ENCODE results near the gene ENOX1.
"Not testable (repeated sequence)": the region's sequence is repeated elsewhere in the genome, so short reads cannot be mapped to it uniquely, and the experiment has no call there.

DNA sequence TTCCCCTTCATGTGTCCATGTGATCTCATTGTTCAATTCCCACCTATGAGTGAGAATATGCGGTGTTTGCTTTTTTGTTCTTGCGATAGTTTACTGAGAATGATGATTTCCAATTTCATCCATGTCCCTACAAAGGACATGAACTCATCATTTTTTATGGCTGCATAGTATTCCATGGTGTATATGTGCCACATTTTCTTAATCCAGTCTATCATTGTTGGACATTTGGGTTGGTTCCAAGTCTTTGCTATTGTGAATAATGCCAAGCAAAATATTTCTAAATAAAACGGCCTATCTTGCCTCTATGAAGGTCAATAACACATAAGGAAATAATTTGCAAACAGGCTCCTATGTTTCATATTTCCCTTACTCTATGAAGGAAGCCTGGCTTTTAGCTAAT lies 435.2 kb downstream of the ENOX1 start:
- TF ChIP-seq POLR2A (IDR thresholded peaks at IDR 0.05; ENCODE audit: low read depth, low read length); POLR2AphosphoS5 (IDR thresholded peaks at IDR 0.05; ENCODE audit: insufficient read depth, low read depth, low read length); EZH2 (IDR thresholded peaks at IDR 0.05; ENCODE audit: borderline replicate concordance, low read depth, low read length, severe bottlenecking); JUN (IDR thresholded peaks at IDR 0.05; ENCODE audit: borderline replicate concordance, insufficient read depth, insufficient read length, low read depth): not testable (repeated sequence)
- TF ChIP-seq, protein P1, sequence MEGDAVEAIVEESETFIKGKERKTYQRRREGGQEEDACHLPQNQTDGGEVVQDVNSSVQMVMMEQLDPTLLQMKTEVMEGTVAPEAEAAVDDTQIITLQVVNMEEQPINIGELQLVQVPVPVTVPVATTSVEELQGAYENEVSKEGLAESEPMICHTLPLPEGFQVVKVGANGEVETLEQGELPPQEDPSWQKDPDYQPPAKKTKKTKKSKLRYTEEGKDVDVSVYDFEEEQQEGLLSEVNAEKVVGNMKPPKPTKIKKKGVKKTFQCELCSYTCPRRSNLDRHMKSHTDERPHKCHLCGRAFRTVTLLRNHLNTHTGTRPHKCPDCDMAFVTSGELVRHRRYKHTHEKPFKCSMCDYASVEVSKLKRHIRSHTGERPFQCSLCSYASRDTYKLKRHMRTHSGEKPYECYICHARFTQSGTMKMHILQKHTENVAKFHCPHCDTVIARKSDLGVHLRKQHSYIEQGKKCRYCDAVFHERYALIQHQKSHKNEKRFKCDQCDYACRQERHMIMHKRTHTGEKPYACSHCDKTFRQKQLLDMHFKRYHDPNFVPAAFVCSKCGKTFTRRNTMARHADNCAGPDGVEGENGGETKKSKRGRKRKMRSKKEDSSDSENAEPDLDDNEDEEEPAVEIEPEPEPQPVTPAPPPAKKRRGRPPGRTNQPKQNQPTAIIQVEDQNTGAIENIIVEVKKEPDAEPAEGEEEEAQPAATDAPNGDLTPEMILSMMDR (IDR thresholded peaks at IDR 0.05; ENCODE audit: extremely low read depth in 1 of 2, insufficient read depth in 1 of 2, low read depth in 1 of 2, low read length in 2 of 2), result not testable (repeated sequence)
